Peyer's patch (tissue), 4 donors: ENCODE data around the gene HGF.

Source experiments
- CTCF ChIP-seq, 6 experiments: fragments of 450-650 bp in 4 of 6; fragments of 200-600 bp in 2 of 6; sonication (generic) in 1 of 6; IDR thresholded peaks; one replicate each; pipeline ENCODE4 v1.5.1; 2017 to 2019; ENCODE audit warnings: antibody characterized with exemption in 6 of 6, mild to moderate bottlenecking in 3 of 6, moderate library complexity in 1 of 6
- POLR2A ChIP-seq, 2 donors: fragments of 450-650 bp; IDR thresholded peaks; one replicate each; pipeline ENCODE4 v1.5.1; 2017; ENCODE audit warnings: antibody characterized with exemption in 2 of 2, mild to moderate bottlenecking in 2 of 2, moderate library complexity in 2 of 2

- TF ChIP-seq CTCF (IDR thresholded peaks at IDR 0.05) (no peak), POLR2A (IDR thresholded peaks at IDR 0.05) (no peak)
These were observed 29.4 kb downstream of the HGF start for GRCh38 chr7:81740403-81740802.
